ENCODE measurements around the gene DR1.
"Not testable (repeated sequence)": the region's sequence is repeated elsewhere in the genome, so short reads cannot be mapped to it uniquely, and the experiment has no call there.

The DR1 gene

GRCh38 chr1:93349231-93350135 lies 3.8 kb downstream of the DR1 start:
- no peaks in the 10 kb centered on the region for H3K9me3 Mint-ChIP-seq
- H3K27ac Mint-ChIP-seq, result peak overlapping the region; percentile 55
- DNase-seq (ENCODE audit: low spot score in 2 of 2) (no peak), ATAC-seq (ENCODE audit: low read depth) (no peak)
- H3K36me3 Mint-ChIP-seq, result peaks cover 5% of the 10 kb centered on the region
- H3K27me3 Mint-ChIP-seq, result no peaks in the 10 kb centered on the region
- H3K4me1 Mint-ChIP-seq, result peaks cover 29% of the 10 kb centered on the region
- peak overlapping the region; percentile 62 for H3K4me3 Mint-ChIP-seq

- Mint-ChIP-seq H3K4me3 (peak overlapping the region; percentile 53), H3K27me3 (no peaks in the 10 kb centered on the region), H3K9me3 (no peaks in the 10 kb centered on the region), H3K27ac (peak overlapping the region; percentile 55), H3K36me3 (peaks cover 11% of the 10 kb centered on the region), H3K4me1 (peaks cover 28% of the 10 kb centered on the region)
- ATAC-seq (ENCODE audit: low read depth) (no peak), DNase-seq (ENCODE audit: low spot score in 2 of 2) (no peak)
Measured at GRCh38 chr1:93350322-93350721, 4.6 kb downstream of the DR1 start.

GRCh38 chr1:93350875-93351274 lies 5.2 kb downstream of the DR1 start:
- H3K36me3 Mint-ChIP-seq, result peaks cover 14% of the 10 kb centered on the region
- H3K27ac Mint-ChIP-seq, result no peak overlapping the region
- H3K4me3 Mint-ChIP-seq, result no peak overlapping the region
- no peak for ATAC-seq (ENCODE audit: low read depth)
- no peaks in the 10 kb centered on the region for H3K9me3 Mint-ChIP-seq
- DNase-seq (ENCODE audit: low spot score in 2 of 2), result no peak
- H3K4me1 Mint-ChIP-seq, result peaks cover 32% of the 10 kb centered on the region
- H3K27me3 Mint-ChIP-seq, result no peaks in the 10 kb centered on the region

GRCh38 chr1:93351346-93351745 lies 5.6 kb downstream of the DR1 start:
- not testable (repeated sequence) for H3K27ac Mint-ChIP-seq; H3K27me3 Mint-ChIP-seq; H3K9me3 Mint-ChIP-seq; H3K4me3 Mint-ChIP-seq; DNase-seq (ENCODE audit: low spot score in 2 of 2); ATAC-seq (ENCODE audit: low read depth)
- peaks cover 14% of the 10 kb centered on the region for H3K36me3 Mint-ChIP-seq
- peaks cover 32% of the 10 kb centered on the region for H3K4me1 Mint-ChIP-seq

GRCh38 chr1:93352376-93352775 lies 6.7 kb downstream of the DR1 start:
- no peaks in the 10 kb centered on the region for H3K9me3 Mint-ChIP-seq
- ATAC-seq (ENCODE audit: low read depth) (no peak), DNase-seq (ENCODE audit: low spot score in 2 of 2) (no peak)
- H3K27ac Mint-ChIP-seq, result peak overlapping the region; percentile 67
- no peak overlapping the region for H3K4me3 Mint-ChIP-seq
- H3K4me1 Mint-ChIP-seq, result peaks cover 25% of the 10 kb centered on the region
- peaks cover 16% of the 10 kb centered on the region for H3K36me3 Mint-ChIP-seq
- H3K27me3 Mint-ChIP-seq, result no peaks in the 10 kb centered on the region

- H3K9me3 Mint-ChIP-seq, result no peaks in the 10 kb centered on the region
- no peak overlapping the region for H3K27ac Mint-ChIP-seq
- H3K36me3 Mint-ChIP-seq, result peaks cover 21% of the 10 kb centered on the region
- no peak for ATAC-seq (ENCODE audit: low read depth)
- no peak overlapping the region for H3K4me3 Mint-ChIP-seq
- no peaks in the 10 kb centered on the region for H3K27me3 Mint-ChIP-seq
- H3K4me1 Mint-ChIP-seq, result peaks cover 26% of the 10 kb centered on the region
- DNase-seq (ENCODE audit: low spot score in 2 of 2), result no peak
Measured at GRCh38 chr1:93353286-93353685, 7.6 kb downstream of the DR1 start.

GRCh38 chr1:93354749-93355148 lies 9.0 kb downstream of the DR1 start:
- Mint-ChIP-seq H3K27me3 (no peaks in the 10 kb centered on the region), H3K4me1 (peaks cover 28% of the 10 kb centered on the region), H3K9me3 (no peaks in the 10 kb centered on the region), H3K4me3 (no peak overlapping the region), H3K36me3 (peaks cover 27% of the 10 kb centered on the region), H3K27ac (peak overlapping the region; percentile 50)
- no peak for ATAC-seq (ENCODE audit: low read depth)
- no peak for DNase-seq (ENCODE audit: low spot score in 2 of 2)

- DNase-seq (ENCODE audit: low spot score in 2 of 2), result no peak
- no peaks in the 10 kb centered on the region for H3K27me3 Mint-ChIP-seq
- H3K36me3 Mint-ChIP-seq, result peaks cover 26% of the 10 kb centered on the region
- H3K9me3 Mint-ChIP-seq, result no peaks in the 10 kb centered on the region
- peaks cover 24% of the 10 kb centered on the region for H3K4me1 Mint-ChIP-seq
- no peak overlapping the region for H3K4me3 Mint-ChIP-seq
- ATAC-seq (ENCODE audit: low read depth), result no peak
- H3K27ac Mint-ChIP-seq, result no peak overlapping the region
Measured at GRCh38 chr1:93357242-93357641, 11.5 kb downstream of the DR1 start.

GRCh38 chr1:93358293-93358692 lies 12.6 kb downstream of the DR1 start:
- Mint-ChIP-seq H3K27me3 (no peaks in the 10 kb centered on the region), H3K4me1 (peaks cover 21% of the 10 kb centered on the region), H3K9me3 (no peaks in the 10 kb centered on the region), H3K27ac (no peak overlapping the region), H3K36me3 (peaks cover 27% of the 10 kb centered on the region), H3K4me3 (no peak overlapping the region)
- no peak for DNase-seq (ENCODE audit: low spot score in 2 of 2)
- no peak for ATAC-seq (ENCODE audit: low read depth)

GRCh38 chr1:93360111-93360510 lies 14.4 kb downstream of the DR1 start:
- DNase-seq (ENCODE audit: low spot score in 2 of 2), result no peak
- H3K36me3 Mint-ChIP-seq, result peaks cover 30% of the 10 kb centered on the region
- no peak for ATAC-seq (ENCODE audit: low read depth)
- H3K27ac Mint-ChIP-seq, result no peak overlapping the region
- H3K9me3 Mint-ChIP-seq, result no peaks in the 10 kb centered on the region
- H3K27me3 Mint-ChIP-seq, result no peaks in the 10 kb centered on the region
- no peak overlapping the region for H3K4me3 Mint-ChIP-seq
- H3K4me1 Mint-ChIP-seq, result peaks cover 24% of the 10 kb centered on the region

GRCh38 chr1:93362237-93362636 lies 16.5 kb downstream of the DR1 start:
- Mint-ChIP-seq H3K36me3 (peaks cover 28% of the 10 kb centered on the region), H3K4me1 (peaks cover 22% of the 10 kb centered on the region), H3K4me3 (no peak overlapping the region), H3K9me3 (no peaks in the 10 kb centered on the region), H3K27me3 (no peaks in the 10 kb centered on the region), H3K27ac (no peak overlapping the region)
- ATAC-seq (ENCODE audit: low read depth), result no peak
- no peak for DNase-seq (ENCODE audit: low spot score in 2 of 2)

- Mint-ChIP-seq H3K4me3 (no peak overlapping the region), H3K9me3 (no peaks in the 10 kb centered on the region), H3K27ac (no peak overlapping the region), H3K4me1 (peaks cover 6% of the 10 kb centered on the region), H3K36me3 (peaks cover 21% of the 10 kb centered on the region), H3K27me3 (no peaks in the 10 kb centered on the region)
- DNase-seq (ENCODE audit: low spot score in 2 of 2), result no peak
- ATAC-seq (ENCODE audit: low read depth), result no peak
Measured at GRCh38 chr1:93365813-93366212, 20.1 kb downstream of the DR1 start.

GRCh38 chr1:93369734-93370133 lies 24.0 kb downstream of the DR1 start:
- ATAC-seq (ENCODE audit: low read depth) (no peak), DNase-seq (ENCODE audit: low spot score in 2 of 2) (no peak)
- H3K4me3 Mint-ChIP-seq, result no peak overlapping the region
- H3K27me3 Mint-ChIP-seq, result no peaks in the 10 kb centered on the region
- peaks cover 19% of the 10 kb centered on the region for H3K36me3 Mint-ChIP-seq
- peaks cover 2% of the 10 kb centered on the region for H3K4me1 Mint-ChIP-seq
- H3K9me3 Mint-ChIP-seq, result peaks cover 3% of the 10 kb centered on the region
- H3K27ac Mint-ChIP-seq, result no peak overlapping the region

GRCh38 chr1:93374334-93375106 lies 28.8 kb downstream of the DR1 start:
- Mint-ChIP-seq H3K4me3 (no peak overlapping the region), H3K27ac (no peak overlapping the region), H3K4me1 (no peaks in the 10 kb centered on the region), H3K9me3 (peaks cover 17% of the 10 kb centered on the region), H3K36me3 (peaks cover 18% of the 10 kb centered on the region), H3K27me3 (no peaks in the 10 kb centered on the region)
- no peak for DNase-seq (ENCODE audit: low spot score in 2 of 2)
- ATAC-seq (ENCODE audit: low read depth), result no peak
